OCI-LY1 (cell line): ENCODE data around the gene TEK.

Experiments
- CTCF ChIP-seq: fragments of 200-600 bp; sonication (generic), shearing (Covaris generic); IDR thresholded peaks from 2 replicates; pipeline ENCODE4 v1.5.1; 2017; ENCODE audit warnings: mild to moderate bottlenecking, antibody characterized with exemption, low read length, moderate library complexity, mixed read lengths
- EZH2 ChIP-seq: fragments of 200-600 bp; sonication (generic), shearing (Covaris generic); IDR thresholded peaks from 2 replicates; pipeline ENCODE4 v1.8.0; 2017; ENCODE audit warnings: borderline replicate concordance, mixed run types, mild to moderate bottlenecking, antibody characterized with exemption, low read length, moderate library complexity, mixed read lengths

DNA sequence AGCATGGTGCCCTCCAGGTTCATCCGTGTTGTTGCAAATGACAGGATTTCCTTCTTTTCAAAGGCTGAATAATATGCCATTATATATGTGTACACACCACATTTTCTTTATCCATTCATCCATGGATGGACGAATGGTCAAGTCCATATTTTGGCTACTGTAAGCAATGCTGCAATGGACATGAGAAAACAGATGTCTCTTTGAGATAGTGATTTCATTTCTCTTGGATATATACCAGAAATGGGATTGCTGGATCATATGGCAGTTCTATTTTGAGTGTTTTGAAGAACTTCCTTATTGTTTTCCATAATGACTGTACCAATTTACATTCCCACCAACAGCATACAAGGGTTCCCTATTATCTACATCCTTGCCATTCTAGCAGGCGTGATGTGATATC lies 67.9 kb downstream of the TEK start:
- TF ChIP-seq CTCF: no peak
- no peak for TF ChIP-seq EZH2
